Measurements from ENCODE around the gene NBPF15.
"Not testable (repeated sequence)": the region's sequence is repeated elsewhere in the genome, so short reads cannot be mapped to it uniquely, and the experiment has no call there.

Gene NBPF15, protein sequence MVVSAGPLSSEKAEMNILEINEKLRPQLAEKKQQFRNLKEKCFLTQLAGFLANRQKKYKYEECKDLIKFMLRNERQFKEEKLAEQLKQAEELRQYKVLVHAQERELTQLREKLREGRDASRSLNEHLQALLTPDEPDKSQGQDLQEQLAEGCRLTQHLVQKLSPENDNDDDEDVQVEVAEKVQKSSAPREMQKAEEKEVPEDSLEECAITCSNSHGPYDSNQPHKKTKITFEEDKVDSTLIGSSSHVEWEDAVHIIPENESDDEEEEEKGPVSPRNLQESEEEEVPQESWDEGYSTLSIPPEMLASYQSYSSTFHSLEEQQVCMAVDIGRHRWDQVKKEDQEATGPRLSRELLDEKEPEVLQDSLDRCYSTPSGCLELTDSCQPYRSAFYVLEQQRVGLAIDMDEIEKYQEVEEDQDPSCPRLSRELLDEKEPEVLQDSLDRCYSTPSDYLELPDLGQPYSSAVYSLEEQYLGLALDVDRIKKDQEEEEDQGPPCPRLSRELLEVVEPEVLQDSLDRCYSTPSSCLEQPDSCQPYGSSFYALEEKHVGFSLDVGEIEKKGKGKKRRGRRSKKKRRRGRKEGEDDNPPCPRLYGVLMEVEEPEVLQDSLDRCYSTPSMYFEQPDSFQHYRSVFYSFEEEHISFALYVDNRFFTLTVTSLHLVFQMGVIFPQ

DNA sequence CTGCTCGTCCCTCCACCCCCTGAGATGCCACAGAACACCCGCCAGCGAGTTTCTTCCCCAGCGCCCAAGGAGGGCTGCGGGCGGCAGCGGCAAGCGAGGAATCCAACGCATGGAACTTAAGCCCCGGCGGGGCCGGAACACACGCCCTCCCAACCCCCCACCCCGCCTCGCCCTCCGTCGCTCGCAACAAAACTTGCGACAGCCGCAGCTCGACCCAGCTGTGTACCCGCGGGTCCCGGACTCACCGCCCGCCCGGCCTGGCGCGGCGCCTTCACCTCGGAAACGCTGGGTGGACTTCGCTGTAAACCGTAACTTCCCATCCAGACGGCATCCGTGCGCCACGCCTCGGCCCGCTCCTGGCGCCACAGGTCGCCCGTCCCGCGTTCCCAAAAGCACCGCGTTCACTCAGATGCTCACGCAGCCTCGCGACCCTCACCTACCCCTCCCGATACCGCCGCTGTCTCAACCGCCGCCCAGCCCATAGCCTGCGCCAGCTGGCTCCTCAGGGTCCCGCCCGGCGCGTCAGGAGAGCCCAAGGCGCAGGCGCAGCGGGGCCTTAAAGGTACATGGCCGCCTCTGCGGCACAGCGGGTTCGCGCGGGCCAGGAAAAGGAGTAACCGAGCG, at the start of gene NBPF15:
TSS of gene NBPF15 (minus strand) at position 534 of the 624 bp plus-strand sequence. CDS start 21,666 bp downstream, outside the sequence.
- peak; percentile 73 for DNase-seq

DNA sequence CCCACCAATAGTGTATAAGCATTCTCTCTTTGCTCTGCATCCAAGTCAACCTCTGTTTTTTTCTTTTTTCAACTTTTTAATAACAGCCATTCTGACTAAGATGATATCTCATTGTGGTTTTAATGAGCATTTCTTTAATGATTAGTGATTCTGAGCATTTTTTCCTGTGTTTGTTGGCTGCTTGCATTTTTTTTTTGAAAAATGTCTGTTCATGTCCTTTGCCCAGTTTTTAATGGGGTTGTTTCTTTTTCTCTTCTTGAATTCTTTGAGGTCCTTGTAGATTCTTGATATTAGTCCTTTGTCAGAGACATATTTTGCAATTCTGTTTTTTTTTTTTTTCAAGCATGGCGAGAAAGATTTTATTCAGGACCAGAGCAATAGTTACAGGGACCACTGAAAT, 35.0 kb upstream of the NBPF15 start:
- not testable (repeated sequence) for DNase-seq

DNA sequence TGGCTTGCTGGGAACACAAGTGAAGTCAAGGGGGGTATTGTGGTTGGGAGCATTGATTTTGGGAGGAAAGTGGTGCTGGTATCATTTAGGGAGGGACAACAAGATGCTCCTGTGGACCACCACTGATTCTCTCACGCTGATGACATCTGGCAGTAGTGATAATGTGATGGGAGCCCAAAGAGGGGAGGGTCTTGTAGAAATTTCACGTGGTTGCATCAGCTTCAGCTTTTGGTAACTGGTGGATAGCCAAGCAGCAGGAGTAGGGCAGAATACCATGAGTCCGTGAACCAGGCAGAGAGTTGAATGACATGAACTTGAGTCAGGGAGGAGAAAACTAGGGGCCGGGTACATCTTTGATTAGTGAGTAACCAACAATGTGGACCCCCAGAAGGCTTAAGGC, 32.7 kb upstream of the NBPF15 start:
- DNase-seq: not testable (repeated sequence)

DNA sequence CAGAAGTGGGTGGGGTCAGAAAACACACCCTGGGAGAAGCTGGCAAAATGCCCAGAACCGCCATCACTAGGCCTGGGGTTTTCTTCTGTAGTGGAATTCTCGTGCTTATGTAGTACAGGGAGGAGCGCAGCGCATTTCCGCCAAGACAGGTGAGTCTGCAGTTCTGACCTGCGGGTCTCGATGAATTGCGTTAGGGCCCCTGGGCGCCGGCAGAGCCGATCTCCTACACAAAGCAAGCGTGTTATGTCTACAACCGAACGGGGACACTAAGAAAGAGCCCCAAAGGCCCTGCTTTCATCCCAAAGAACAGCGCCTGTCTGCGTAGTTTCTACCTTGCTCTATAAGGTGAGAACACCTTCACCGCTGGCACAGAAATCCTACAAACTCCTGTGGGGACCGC, 28.9 kb upstream of the NBPF15 start:
- not testable (repeated sequence) for DNase-seq

DNA sequence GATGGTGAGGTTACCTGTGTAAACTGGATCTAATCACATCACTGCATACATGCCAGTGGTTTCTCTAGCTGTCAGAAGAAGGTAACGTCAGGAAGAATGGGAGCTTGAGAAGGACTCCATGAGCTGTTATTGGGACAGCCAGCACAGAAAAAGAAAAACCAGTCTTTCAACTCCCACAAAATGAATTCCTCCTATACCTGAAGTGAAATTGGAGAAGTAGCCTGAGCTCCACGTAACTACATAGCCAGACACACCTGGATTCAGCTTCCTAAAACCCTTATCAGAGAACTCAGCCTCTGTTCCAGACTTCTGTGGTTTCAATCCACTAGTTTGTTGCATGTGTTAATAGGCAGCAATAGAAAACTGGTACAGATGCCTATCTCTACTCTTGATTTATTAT, 25.5 kb upstream of the NBPF15 start:
- DNase-seq: not testable (repeated sequence)

DNA sequence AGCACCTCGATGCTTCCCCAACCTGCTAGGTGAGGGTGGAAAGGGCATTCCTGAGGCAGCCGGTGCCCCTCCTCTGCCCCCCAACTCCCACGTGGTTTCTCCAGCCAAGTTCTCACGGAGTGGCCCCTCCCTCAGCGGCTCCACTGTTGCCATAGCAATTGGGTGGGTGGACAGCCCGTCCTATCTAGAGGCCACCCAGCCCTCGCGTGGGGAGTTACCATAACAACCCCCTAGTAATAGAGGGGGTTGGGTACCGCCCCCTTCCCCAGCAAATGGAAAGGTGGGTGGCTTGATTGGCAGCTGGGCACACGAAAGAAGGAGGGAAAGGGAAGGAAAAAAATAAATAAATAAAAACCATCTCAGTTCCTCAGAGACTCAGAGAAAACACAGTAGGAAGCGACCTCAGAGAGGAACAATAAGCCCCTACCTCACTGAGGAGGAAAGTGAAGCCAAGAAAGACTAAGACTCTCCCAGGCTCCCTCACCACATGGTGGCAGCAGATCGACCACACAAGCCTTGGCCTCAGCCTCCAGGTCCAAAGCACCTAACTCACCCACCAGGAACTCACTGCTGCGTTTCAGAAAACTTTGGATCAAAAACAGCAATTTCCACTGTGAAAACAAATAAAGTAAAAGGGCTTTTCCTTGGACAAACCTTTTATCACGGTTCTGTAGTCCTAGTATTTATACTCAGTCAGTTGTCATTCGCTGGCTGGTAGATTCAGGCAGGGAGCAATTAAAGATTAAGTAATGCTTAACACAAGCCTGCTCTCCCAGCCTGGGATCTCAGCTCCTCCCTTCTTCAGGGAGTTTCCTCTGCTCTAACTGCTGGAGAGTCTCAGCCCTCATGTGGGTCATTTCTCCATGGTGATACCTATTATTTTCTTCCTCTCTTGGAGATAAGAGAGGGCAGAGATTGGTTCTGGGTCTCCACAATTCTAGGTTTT, 23.9 kb upstream of the NBPF15 start:
- DNase-seq: not testable (repeated sequence)

DNA sequence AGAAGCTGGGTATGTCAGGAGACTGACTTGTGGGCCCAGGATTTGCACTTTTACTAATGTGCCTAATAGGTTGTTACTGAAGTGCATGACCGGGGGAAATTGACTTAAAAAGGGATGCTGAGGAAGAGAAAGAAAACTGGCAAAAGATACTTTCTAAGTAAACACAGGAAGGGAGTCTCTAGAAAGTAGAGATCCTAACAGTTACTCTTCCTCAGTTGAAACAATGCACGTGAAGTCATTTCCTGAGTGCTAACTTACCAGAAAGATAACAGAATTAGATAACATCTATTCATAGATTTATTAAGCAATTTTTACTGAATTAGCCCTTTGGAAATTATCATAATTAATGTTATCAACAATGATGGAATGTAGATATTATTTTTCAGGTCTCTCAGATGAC, 12.4 kb upstream of the NBPF15 start:
- DNase-seq: not testable (repeated sequence)

DNA sequence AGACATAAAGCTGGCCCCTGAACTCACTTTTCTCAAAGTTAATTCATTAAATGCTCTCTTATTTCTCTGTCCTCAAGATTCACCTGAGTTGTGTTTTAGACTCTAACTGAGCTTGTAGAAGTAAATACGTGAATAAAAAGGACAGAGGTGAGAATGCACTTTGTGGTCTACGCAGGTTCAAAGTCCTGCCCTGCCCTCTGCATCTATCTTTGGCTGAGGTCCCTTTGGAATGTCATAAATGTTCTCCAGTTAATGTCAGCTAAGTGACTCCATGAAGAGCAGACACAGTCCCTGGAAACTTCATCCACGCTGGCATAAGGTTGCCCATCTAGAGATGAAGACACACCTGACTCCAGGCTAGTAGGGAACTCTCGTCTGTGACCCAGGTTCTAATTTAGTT, 10.0 kb upstream of the NBPF15 start:
- DNase-seq: not testable (repeated sequence)

DNA sequence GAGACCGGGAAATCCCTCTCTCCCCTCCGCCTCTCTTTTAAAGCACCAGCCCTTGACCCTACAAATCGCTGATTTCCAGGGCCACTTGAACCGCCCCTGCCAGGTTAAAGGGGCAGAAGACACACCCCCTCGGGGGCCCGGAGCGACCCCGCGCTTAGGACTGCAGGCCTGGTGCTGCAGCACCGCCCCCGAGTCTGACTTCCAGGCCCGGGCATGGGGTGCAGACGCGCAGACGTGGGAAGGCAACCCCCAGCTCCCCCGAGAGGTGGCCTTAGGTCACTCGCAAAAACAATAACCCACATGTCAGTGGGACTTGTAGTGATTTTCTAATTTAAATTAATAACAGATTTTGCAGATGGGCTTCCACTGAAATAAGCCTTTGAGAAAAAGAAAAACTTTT, 309 bp upstream of the NBPF15 start:
- DNase-seq: not testable (repeated sequence)

DNA sequence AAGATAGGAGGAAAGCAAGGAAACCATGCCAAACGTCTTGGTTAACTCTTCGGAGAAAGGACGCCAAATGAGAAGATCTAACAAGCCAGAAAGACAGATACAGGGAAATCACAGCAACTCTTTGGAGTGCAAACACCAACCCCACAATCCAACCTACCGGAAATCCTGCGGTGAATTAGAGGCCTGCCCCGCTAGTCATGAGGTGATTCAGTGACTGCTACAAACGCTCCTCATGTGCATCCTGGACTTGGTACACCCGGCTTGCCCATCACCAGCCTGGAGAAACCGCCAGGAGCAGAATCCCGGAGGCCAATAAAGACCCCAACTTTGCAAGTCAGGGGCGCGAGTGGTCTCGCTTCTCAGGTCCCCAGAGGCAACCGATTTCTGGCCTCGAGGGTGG, 783 bp downstream of the NBPF15 start:
- DNase-seq: not testable (repeated sequence)

DNA sequence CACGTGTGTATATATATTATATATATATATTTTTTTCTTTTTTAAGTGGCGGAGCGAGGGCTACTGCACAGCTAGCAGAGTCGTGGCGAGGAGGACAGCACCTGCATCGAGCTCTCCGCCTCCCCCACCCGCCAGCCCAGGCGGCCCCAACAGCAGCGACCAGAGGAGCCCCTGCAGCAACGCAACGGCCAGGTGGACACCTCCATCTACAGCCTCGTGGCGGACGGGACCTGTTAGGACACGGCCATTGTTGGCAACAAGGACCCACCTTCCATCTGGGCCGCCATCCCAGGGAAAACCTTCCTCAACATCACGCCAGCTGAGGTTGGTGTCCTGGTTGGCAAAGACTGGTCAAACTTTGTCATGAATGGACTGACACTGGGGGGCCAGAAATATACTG, 19.1 kb downstream of the NBPF15 start:
- DNase-seq: not testable (repeated sequence)

DNA sequence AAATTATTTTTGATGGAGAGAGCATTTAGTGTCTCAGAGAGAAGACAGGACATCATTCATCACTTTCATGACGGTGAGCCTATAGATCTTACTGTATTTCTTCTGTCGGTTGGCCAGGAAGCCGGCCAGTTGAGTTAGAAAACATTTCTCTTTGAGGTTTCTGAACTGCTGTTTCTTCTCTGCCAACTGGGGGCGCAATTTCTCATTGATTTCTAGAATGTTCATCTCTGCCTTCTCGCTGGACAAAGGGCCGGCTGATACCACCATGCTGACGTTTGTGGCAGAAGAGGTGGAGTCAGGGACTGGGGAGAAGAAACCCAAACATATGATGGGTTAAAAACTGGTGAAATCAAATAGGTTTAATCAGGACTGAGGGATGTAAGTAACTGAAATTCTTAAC, 21.7 kb downstream of the NBPF15 start:
- DNase-seq: not testable (repeated sequence)

DNA sequence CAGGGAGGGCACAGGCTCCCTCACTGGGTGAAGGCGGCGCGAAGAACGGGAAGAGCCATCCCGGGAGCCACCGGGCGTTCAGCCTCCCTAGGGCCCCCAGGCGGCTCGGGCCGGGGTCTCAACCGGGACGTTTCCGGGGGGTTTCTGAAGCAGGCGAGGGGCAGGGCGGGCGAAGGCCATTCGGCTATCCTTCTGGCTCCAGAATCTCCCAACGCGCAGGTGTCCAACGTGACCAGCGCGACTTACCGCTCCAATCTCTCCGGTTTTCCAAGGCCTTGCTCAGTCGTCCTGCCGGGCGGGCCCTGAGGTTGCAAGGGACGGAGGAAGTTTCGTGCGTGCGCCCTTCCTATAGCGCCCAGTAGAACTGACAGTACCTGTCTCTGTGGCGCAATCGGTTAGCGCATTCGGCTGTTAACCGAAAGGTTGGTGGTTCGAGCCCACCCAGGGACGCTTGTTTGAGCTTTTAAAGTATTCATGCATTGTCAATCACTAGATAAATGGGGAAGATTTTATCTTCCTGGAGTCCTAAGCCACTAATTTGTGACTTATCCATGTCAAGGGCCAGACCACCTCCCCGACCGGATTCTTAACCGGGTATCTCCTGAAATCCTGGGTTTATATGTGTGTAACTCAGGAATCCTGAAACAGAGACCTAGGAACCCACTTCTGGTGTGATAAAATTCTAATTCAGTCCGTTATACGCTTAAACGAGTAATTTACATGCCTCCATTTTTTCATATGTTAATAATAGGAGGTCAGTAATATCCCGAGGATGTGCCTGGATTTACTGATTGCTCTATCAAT, 42.4 kb downstream of the NBPF15 start:
- DNase-seq: peak; percentile 56

DNA sequence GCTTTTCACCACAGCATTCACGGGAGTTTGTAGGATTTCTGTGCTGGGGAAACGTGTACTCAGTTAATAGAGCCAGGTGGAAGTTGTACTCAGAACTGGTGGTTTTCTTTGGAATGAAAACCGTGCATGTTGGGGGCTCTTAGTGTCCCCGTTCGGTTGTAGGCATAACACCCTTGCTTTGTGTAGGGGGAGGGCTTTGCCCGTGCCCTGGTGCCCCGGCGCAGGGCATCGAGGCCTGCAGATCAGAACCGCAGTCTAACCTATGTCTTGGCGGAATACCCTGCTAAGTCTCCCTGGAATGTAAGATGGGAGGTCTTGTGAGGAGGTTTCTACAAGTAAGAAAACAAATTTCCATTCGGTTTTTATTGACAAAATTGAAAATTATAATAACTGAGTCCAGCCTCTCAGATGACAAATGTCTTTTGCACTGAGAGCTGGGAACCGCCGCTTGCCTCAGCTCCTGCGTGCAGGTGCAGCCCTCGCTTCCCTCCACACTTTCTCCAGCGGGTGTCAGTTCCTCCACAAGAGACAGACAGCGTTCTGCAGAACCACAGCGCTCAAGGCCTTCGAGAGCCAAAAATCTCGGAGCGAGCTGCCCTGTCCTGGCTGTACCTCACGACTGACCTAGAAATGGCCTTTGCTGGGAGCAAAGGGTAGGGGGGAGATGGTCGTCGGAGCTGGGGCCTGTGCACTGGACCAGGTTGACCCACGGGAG, 47.9 kb downstream of the NBPF15 start:
- not testable (repeated sequence) for DNase-seq

DNA sequence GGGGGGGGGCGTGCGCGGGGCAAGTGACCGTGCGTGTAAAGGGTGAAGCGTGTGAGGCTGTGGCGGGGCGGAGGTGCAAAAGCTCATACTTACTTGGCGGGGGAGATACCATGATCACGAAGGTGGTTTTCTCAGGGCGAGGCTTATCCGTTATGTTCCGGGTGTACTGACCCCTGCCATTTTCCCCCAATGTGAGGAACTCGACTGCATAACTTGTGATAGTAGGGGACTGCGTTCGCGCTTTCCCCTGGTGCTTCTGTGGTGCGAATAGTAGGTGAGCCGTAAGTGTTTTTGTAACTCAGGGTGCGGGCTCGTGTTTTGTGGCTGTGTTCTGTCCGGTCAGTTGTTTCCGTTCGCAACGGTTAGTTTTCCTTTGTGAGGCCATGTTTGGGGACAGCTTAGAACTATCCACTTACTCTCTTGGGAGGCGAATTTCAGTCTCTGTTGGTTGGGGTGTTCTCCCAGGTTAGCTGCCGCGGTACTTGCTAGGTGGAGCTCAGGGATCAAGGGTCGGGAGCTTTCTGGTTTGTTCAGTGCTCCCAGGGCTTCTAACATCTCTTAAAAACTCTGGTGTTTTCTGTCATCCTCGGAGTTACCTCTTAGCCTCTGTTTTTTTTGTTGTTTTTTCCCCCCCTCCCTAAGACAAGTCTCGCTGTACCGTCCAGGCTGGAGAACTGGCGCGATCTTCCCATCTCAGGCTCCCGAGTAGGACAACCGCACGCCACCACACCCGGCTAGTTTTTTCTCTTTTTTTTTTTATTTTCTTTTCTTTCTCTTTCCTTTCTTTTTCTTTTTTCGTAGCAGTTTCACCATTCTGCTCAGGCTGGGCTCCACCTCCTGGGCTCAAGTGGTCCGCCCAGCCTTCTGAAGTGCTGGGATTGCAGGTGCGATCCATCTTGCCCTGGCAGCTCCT, 48.7 kb downstream of the NBPF15 start:
- peak; percentile 89 for DNase-seq

DNA sequence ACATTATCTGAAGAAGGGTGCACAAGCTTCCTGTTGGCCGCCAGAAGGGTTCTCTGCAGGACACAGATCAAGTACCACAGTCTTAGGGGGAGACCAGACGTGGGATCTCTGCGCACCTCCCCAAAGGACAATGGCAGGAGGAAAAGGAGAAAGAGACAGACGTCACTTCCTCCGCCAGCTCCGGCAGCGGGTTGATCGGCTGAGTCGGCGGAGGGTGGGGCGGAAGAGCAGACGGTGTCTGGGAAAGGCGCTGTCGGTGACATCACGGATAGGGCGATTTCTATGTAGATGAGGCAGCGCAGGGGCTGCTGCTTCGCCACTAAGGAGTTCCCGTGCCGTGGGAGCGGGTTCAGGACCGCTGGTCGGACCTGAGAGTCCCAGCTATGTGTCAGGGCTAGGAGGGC, 49.4 kb downstream of the NBPF15 start:
- peak; percentile 81 for DNase-seq

DNA sequence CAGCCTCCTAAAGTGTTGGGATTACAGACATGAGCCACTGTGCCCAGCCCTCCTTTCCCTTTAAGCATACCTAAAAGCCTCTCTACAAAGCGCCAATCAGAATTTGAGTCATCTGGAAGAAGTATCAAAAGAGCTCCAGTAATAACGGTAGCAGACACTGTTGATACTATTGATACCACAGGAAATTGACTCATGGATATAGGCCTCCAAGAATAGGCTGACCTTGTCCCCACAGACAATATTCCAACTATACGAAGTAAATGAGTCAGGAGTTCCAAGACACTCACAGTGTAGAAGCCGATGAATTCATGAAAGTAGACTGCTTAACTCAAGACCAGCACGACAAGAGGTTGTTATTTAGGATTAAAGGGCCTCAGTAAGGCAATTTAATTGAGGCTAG, 58.7 kb downstream of the NBPF15 start:
- not testable (repeated sequence) for DNase-seq

DNA sequence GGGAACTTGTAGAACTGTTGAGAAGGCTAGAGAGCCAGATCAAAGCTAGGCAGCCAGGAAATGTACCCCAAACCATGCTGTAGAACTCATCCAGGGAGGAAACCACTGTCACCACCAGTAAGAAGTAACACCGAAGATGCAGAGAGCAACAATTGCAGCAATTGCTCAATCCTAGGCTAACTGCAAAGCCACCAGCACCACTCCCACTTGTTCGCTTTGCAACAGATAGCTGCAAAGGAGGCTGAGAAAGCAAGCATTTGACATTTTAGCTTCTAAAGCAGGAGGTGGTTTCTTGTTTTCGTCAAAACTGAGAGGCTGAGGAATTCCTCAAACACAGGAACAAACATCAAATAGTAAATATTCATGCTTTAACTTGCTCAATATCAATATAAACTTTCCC, 89.8 kb downstream of the NBPF15 start:
- not testable (repeated sequence) for DNase-seq
